ENCODE results near the gene CDKAL1.

- TF ChIP-seq CTCF (IDR thresholded peaks at IDR 0.05) (no peak), SMC3 (IDR thresholded peaks at IDR 0.05) (no peak), EP300 (IDR thresholded peaks at IDR 0.05) (no peak), JUNB (IDR thresholded peaks at IDR 0.05) (no peak), CHD2 (IDR thresholded peaks at IDR 0.05; ENCODE audit: low read length, partially characterized antibody) (no peak), CEBPB (IDR thresholded peaks at IDR 0.05) (no peak), RAD21 (conservative IDR thresholded peaks at IDR 0.05 in 1 of 2, IDR thresholded peaks at IDR 0.05 in 1 of 2) (no peak), PBX3 (IDR thresholded peaks at IDR 0.05) (no peak)
- TF ChIP-seq, protein P1, sequence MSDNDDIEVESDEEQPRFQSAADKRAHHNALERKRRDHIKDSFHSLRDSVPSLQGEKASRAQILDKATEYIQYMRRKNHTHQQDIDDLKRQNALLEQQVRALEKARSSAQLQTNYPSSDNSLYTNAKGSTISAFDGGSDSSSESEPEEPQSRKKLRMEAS (IDR thresholded peaks at IDR 0.05): no peak
- TF ChIP-seq, protein P2, sequence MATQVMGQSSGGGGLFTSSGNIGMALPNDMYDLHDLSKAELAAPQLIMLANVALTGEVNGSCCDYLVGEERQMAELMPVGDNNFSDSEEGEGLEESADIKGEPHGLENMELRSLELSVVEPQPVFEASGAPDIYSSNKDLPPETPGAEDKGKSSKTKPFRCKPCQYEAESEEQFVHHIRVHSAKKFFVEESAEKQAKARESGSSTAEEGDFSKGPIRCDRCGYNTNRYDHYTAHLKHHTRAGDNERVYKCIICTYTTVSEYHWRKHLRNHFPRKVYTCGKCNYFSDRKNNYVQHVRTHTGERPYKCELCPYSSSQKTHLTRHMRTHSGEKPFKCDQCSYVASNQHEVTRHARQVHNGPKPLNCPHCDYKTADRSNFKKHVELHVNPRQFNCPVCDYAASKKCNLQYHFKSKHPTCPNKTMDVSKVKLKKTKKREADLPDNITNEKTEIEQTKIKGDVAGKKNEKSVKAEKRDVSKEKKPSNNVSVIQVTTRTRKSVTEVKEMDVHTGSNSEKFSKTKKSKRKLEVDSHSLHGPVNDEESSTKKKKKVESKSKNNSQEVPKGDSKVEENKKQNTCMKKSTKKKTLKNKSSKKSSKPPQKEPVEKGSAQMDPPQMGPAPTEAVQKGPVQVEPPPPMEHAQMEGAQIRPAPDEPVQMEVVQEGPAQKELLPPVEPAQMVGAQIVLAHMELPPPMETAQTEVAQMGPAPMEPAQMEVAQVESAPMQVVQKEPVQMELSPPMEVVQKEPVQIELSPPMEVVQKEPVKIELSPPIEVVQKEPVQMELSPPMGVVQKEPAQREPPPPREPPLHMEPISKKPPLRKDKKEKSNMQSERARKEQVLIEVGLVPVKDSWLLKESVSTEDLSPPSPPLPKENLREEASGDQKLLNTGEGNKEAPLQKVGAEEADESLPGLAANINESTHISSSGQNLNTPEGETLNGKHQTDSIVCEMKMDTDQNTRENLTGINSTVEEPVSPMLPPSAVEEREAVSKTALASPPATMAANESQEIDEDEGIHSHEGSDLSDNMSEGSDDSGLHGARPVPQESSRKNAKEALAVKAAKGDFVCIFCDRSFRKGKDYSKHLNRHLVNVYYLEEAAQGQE (IDR thresholded peaks at IDR 0.05): no peak
- TF ChIP-seq, protein P3, sequence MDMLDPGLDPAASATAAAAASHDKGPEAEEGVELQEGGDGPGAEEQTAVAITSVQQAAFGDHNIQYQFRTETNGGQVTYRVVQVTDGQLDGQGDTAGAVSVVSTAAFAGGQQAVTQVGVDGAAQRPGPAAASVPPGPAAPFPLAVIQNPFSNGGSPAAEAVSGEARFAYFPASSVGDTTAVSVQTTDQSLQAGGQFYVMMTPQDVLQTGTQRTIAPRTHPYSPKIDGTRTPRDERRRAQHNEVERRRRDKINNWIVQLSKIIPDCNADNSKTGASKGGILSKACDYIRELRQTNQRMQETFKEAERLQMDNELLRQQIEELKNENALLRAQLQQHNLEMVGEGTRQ (IDR thresholded peaks at IDR 0.05): no peak
These were observed 344.9 kb downstream of the CDKAL1 start for GRCh38 chr6:20879121-20879520.
